GDM1 (cell line): Measurements from ENCODE around the gene CCDC92.
"Not testable (repeated sequence)": the region's sequence is repeated elsewhere in the genome, so short reads cannot be mapped to it uniquely, and the experiment has no call there.

Source experiments
- DNase-seq: peaks from one replicate; lab custom pipeline; 2025; lab: John Stamatoyannopoulos, UW

The CCDC92 gene

GRCh38 chr12:123936956-123937706, 35.5 kb downstream of the CCDC92 start:
- no peak for DNase-seq

GRCh38 chr12:123936471-123936870, 36.2 kb downstream of the CCDC92 start:
- DNase-seq: no peak

- DNase-seq: no peak
Observed at GRCh38 chr12:123935956-123936355, 36.7 kb downstream of the CCDC92 start.

- DNase-seq: no peak
Observed at GRCh38 chr12:123934829-123935228, 37.8 kb downstream of the CCDC92 start.

GRCh38 chr12:123934016-123934620, 38.5 kb downstream of the CCDC92 start:
- DNase-seq: no peak

- no peak for DNase-seq
Observed at GRCh38 chr12:123933214-123933613, 39.4 kb downstream of the CCDC92 start.

GRCh38 chr12:123931686-123932321, 40.8 kb downstream of the CCDC92 start:
- no peak for DNase-seq

- no peak for DNase-seq
Observed at GRCh38 chr12:123929946-123930583, 42.6 kb downstream of the CCDC92 start.

- no peak for DNase-seq
Observed at GRCh38 chr12:123928897-123929296, 43.7 kb downstream of the CCDC92 start.

GRCh38 chr12:123928274-123928865, 44.3 kb downstream of the CCDC92 start:
- DNase-seq: no peak

- no peak for DNase-seq
Observed at GRCh38 chr12:123924539-123924938, 48.1 kb downstream of the CCDC92 start.

- DNase-seq: no peak
Observed at GRCh38 chr12:123923927-123924326, 48.7 kb downstream of the CCDC92 start.

GRCh38 chr12:123923038-123923437, 49.6 kb downstream of the CCDC92 start:
- no peak for DNase-seq

GRCh38 chr12:123919980-123920360, 52.7 kb downstream of the CCDC92 start:
- DNase-seq: no peak

GRCh38 chr12:123917337-123917850, 55.2 kb downstream of the CCDC92 start:
- DNase-seq: no peak

GRCh38 chr12:123916729-123917128, 55.9 kb downstream of the CCDC92 start:
- DNase-seq: no peak

- DNase-seq: no peak
Observed at GRCh38 chr12:123914726-123915333, 57.8 kb downstream of the CCDC92 start.

GRCh38 chr12:123912415-123913380, 59.9 kb downstream of the CCDC92 start:
- DNase-seq: no peak

GRCh38 chr12:123911672-123912409, 60.8 kb downstream of the CCDC92 start:
- not testable (repeated sequence) for DNase-seq

GRCh38 chr12:123910761-123911193, 61.9 kb downstream of the CCDC92 start:
- DNase-seq: no peak
